Activated T-cell treated with anti-CD3 and anti-CD28 coated beads, Interleukin-2, amount 50 U/mL, for 4 hours (primary cell): ENCODE results near the gene SRBD1. TPM values are rescaled to one million over a fixed set of nuclear protein-coding genes. Genes with fewer than 3 reads are reported as not detected.
"Not testable (repeated sequence)": the region's sequence is repeated elsewhere in the genome, so short reads cannot be mapped to it uniquely, and the experiment has no call there.

ENCODE experiments used
- ATAC-seq, 2 donors: fragments of 200-7000 bp; cut with Tn5 transposase; one replicate each; pipeline ENCODE4 v1.10.0; 2021
- DNase-seq: peaks from one replicate; pipeline ENCODE4 v3.0.0-alpha.2; 2020
- H3K27me3 Mint-ChIP-seq: one replicate; pipeline ENCODE4 v1.8.0; 2021; ENCODE audit warnings: low read depth, mixed read lengths
- H3K36me3 Mint-ChIP-seq: one replicate; pipeline ENCODE4 v1.8.0; 2022; ENCODE audit warnings: mixed read lengths; ENCODE audit not compliant: insufficient read depth
- H3K4me1 Mint-ChIP-seq: one replicate; pipeline ENCODE4 v1.8.0; 2021; ENCODE audit warnings: low read depth, mixed read lengths
- H3K4me3 Mint-ChIP-seq: one replicate; pipeline ENCODE4 v1.8.0; 2021; ENCODE audit warnings: mild to moderate bottlenecking, moderate library complexity, mixed read lengths
- H3K9me3 Mint-ChIP-seq: one replicate; pipeline ENCODE4 v1.8.0; 2021; ENCODE audit warnings: mixed read lengths
- total RNA-seq, 3 donors: library from RNA; stranded (reverse); gene quantifications; one replicate each; pipeline ENCODE4 v1.2.1, GENCODE V29; 2021

The SRBD1 gene
- total RNA-seq, 3 donors from 2014 or later, result 13.8 to 18.4 (median 15.5) TPM

- DNase-seq, result no peak
- Mint-ChIP-seq H3K36me3 (peaks cover 36% of the 10 kb centered on the region), H3K9me3 (peaks cover 6% of the 10 kb centered on the region), H3K4me1 (peaks cover 2% of the 10 kb centered on the region), H3K27me3 (no peaks in the 10 kb centered on the region), H3K4me3 (no peak overlapping the region)
- no peak for ATAC-seq
These were observed 172.0 kb downstream of the SRBD1 start for GRCh38 chr2:45438872-45439665.

- peaks cover 6% of the 10 kb centered on the region for H3K9me3 Mint-ChIP-seq
- DNase-seq (no peak), ATAC-seq (no peak)
- peaks cover 31% of the 10 kb centered on the region for H3K36me3 Mint-ChIP-seq
- H3K27me3 Mint-ChIP-seq, result no peaks in the 10 kb centered on the region
- no peaks in the 10 kb centered on the region for H3K4me1 Mint-ChIP-seq
- no peak overlapping the region for H3K4me3 Mint-ChIP-seq
These were observed 174.6 kb downstream of the SRBD1 start for GRCh38 chr2:45436456-45436855.

GRCh38 chr2:45435316-45435715 is 175.8 kb downstream of the SRBD1 start:
- no peaks in the 10 kb centered on the region for H3K4me1 Mint-ChIP-seq
- H3K9me3 Mint-ChIP-seq, result peaks cover 14% of the 10 kb centered on the region
- no peaks in the 10 kb centered on the region for H3K27me3 Mint-ChIP-seq
- ATAC-seq (no peak), DNase-seq (no peak)
- H3K4me3 Mint-ChIP-seq, result no peak overlapping the region
- peaks cover 34% of the 10 kb centered on the region for H3K36me3 Mint-ChIP-seq

GRCh38 chr2:45433363-45433762 is 177.7 kb downstream of the SRBD1 start:
- Mint-ChIP-seq H3K4me3 (no peak overlapping the region), H3K4me1 (no peaks in the 10 kb centered on the region), H3K9me3 (peaks cover 14% of the 10 kb centered on the region), H3K36me3 (peaks cover 34% of the 10 kb centered on the region), H3K27me3 (no peaks in the 10 kb centered on the region)
- DNase-seq (no peak), ATAC-seq (no peak)

GRCh38 chr2:45432406-45432805 is 178.7 kb downstream of the SRBD1 start:
- H3K4me1 Mint-ChIP-seq, result peaks cover 2% of the 10 kb centered on the region
- peaks cover 28% of the 10 kb centered on the region for H3K36me3 Mint-ChIP-seq
- ATAC-seq, result no peak
- no peak overlapping the region for H3K4me3 Mint-ChIP-seq
- H3K9me3 Mint-ChIP-seq, result peaks cover 13% of the 10 kb centered on the region
- H3K27me3 Mint-ChIP-seq, result no peaks in the 10 kb centered on the region
- DNase-seq, result no peak

- H3K27me3 Mint-ChIP-seq, H3K4me3 Mint-ChIP-seq, ATAC-seq, H3K9me3 Mint-ChIP-seq, H3K4me1 Mint-ChIP-seq, DNase-seq: not testable (repeated sequence)
- H3K36me3 Mint-ChIP-seq, result peaks cover 18% of the 10 kb centered on the region
These were observed 185.0 kb downstream of the SRBD1 start for GRCh38 chr2:45426025-45426424.

- ATAC-seq (no peak), DNase-seq (no peak)
- H3K4me1 Mint-ChIP-seq, result peaks cover 1% of the 10 kb centered on the region
- H3K36me3 Mint-ChIP-seq, result peaks cover 25% of the 10 kb centered on the region
- H3K4me3 Mint-ChIP-seq, result no peak overlapping the region
- H3K27me3 Mint-ChIP-seq, result no peaks in the 10 kb centered on the region
- no peaks in the 10 kb centered on the region for H3K9me3 Mint-ChIP-seq
These were observed 188.1 kb downstream of the SRBD1 start for GRCh38 chr2:45422921-45423320.

GRCh38 chr2:45418532-45418931 is 192.5 kb downstream of the SRBD1 start:
- H3K4me3 Mint-ChIP-seq, result no peak overlapping the region
- ATAC-seq, result no peak
- DNase-seq, result no peak
- no peaks in the 10 kb centered on the region for H3K27me3 Mint-ChIP-seq
- H3K9me3 Mint-ChIP-seq, result no peaks in the 10 kb centered on the region
- H3K4me1 Mint-ChIP-seq, result no peaks in the 10 kb centered on the region
- H3K36me3 Mint-ChIP-seq, result peaks cover 17% of the 10 kb centered on the region

- Mint-ChIP-seq H3K27me3 (no peaks in the 10 kb centered on the region), H3K36me3 (peaks cover 33% of the 10 kb centered on the region), H3K9me3 (no peaks in the 10 kb centered on the region), H3K4me1 (no peaks in the 10 kb centered on the region), H3K4me3 (no peak overlapping the region)
- DNase-seq (no peak), ATAC-seq (no peak)
These were observed 195.4 kb downstream of the SRBD1 start for GRCh38 chr2:45415534-45416123.

GRCh38 chr2:45412754-45413379 is 198.2 kb downstream of the SRBD1 start:
- Mint-ChIP-seq H3K4me3 (no peak overlapping the region), H3K9me3 (no peaks in the 10 kb centered on the region), H3K27me3 (no peaks in the 10 kb centered on the region), H3K36me3 (peaks cover 32% of the 10 kb centered on the region), H3K4me1 (no peaks in the 10 kb centered on the region)
- DNase-seq, result no peak
- ATAC-seq, result no peak

GRCh38 chr2:45409677-45410076 is 201.4 kb downstream of the SRBD1 start:
- Mint-ChIP-seq H3K4me3 (no peak overlapping the region), H3K9me3 (no peaks in the 10 kb centered on the region), H3K27me3 (no peaks in the 10 kb centered on the region), H3K4me1 (no peaks in the 10 kb centered on the region), H3K36me3 (peaks cover 33% of the 10 kb centered on the region)
- ATAC-seq, result no peak
- DNase-seq, result no peak

GRCh38 chr2:45406621-45407020 is 204.4 kb downstream of the SRBD1 start:
- H3K9me3 Mint-ChIP-seq, result no peaks in the 10 kb centered on the region
- peaks cover 31% of the 10 kb centered on the region for H3K36me3 Mint-ChIP-seq
- H3K27me3 Mint-ChIP-seq, result no peaks in the 10 kb centered on the region
- DNase-seq, result no peak
- ATAC-seq, result no peak
- no peaks in the 10 kb centered on the region for H3K4me1 Mint-ChIP-seq
- H3K4me3 Mint-ChIP-seq, result no peak overlapping the region

- Mint-ChIP-seq H3K36me3 (peaks cover 22% of the 10 kb centered on the region), H3K4me3 (no peak overlapping the region), H3K4me1 (no peaks in the 10 kb centered on the region), H3K9me3 (no peaks in the 10 kb centered on the region), H3K27me3 (no peaks in the 10 kb centered on the region)
- ATAC-seq, result no peak
- no peak for DNase-seq
These were observed 206.2 kb downstream of the SRBD1 start for GRCh38 chr2:45404807-45405297.

GRCh38 chr2:45403036-45403435 is 208.0 kb downstream of the SRBD1 start:
- DNase-seq (no peak), ATAC-seq (no peak)
- H3K4me3 Mint-ChIP-seq, result no peak overlapping the region
- H3K4me1 Mint-ChIP-seq, result no peaks in the 10 kb centered on the region
- H3K9me3 Mint-ChIP-seq, result no peaks in the 10 kb centered on the region
- H3K27me3 Mint-ChIP-seq, result no peaks in the 10 kb centered on the region
- peaks cover 15% of the 10 kb centered on the region for H3K36me3 Mint-ChIP-seq
